H9 (cell line): Measurements from ENCODE around the gene MAPKAPK2. TPM values are rescaled to one million over a fixed set of nuclear protein-coding genes. Genes with fewer than 3 reads are reported as not detected.
A peak's percentile ranks its signal among the peaks of the same experiment; 100 is the strongest.

Source experiments
- DNase-seq: peaks from one replicate; pipeline ENCODE4 v3.0.0-alpha.2; 2017
- H2AFZ ChIP-seq: one replicate; pipeline ENCODE4 v1.6.1; 2013; ENCODE audit warnings: mild to moderate bottlenecking, low read length, control low read depth, moderate library complexity
- H2AK5ac ChIP-seq: 2 replicates; pipeline ENCODE4 v1.6.1; 2013; ENCODE audit warnings: low read length, control low read depth, mixed read lengths; ENCODE audit not compliant: insufficient read length
- H2BK120ac ChIP-seq: one replicate; pipeline ENCODE4 v1.6.1; 2013; ENCODE audit warnings: low read depth, mild to moderate bottlenecking, low read length, control low read depth, inconsistent platforms; ENCODE audit not compliant: poor library complexity, severe bottlenecking
- H2BK12ac ChIP-seq: 2 replicates; pipeline ENCODE4 v1.6.1; 2013; ENCODE audit warnings: low read length, control low read depth, mixed read lengths, low read depth; ENCODE audit not compliant: insufficient read length
- H2BK15ac ChIP-seq: 2 replicates; pipeline ENCODE4 v1.6.1; 2013; ENCODE audit warnings: low read depth, low read length, control low read depth
- H2BK20ac ChIP-seq: one replicate; pipeline ENCODE4 v1.6.1; 2013; ENCODE audit warnings: low read depth, mild to moderate bottlenecking, low read length, control low read depth, inconsistent platforms; ENCODE audit not compliant: poor library complexity, severe bottlenecking
- H2BK5ac ChIP-seq: 2 replicates; pipeline ENCODE4 v1.6.1; 2013; ENCODE audit warnings: low read length, control low read depth, mixed read lengths; ENCODE audit not compliant: insufficient read length
- H3K14ac ChIP-seq: 2 replicates; pipeline ENCODE4 v1.6.1; 2013; ENCODE audit warnings: low read length, control low read depth; ENCODE audit not compliant: insufficient read depth
- H3K18ac ChIP-seq: 2 replicates; pipeline ENCODE4 v1.6.1; 2013; ENCODE audit warnings: low read depth, mild to moderate bottlenecking, mixed read lengths, low read length, control low read depth; ENCODE audit not compliant: insufficient read length
- H3K23ac ChIP-seq: 2 replicates; pipeline ENCODE4 v1.6.1; 2013; ENCODE audit warnings: low read length, control low read depth, mixed read lengths, low read depth; ENCODE audit not compliant: insufficient read length
- H3K23me2 ChIP-seq: 2 replicates; pipeline ENCODE4 v1.6.1; 2013; ENCODE audit warnings: low read depth, mild to moderate bottlenecking, mixed read lengths, low read length, control low read depth; ENCODE audit not compliant: insufficient read length, poor library complexity, severe bottlenecking
- H3K27ac ChIP-seq: 2 replicates; pipeline ENCODE4 v1.5.1; 2013; ENCODE audit warnings: low read length, control low read depth, mixed read lengths, low read depth; ENCODE audit not compliant: insufficient read length
- H3K27me3 ChIP-seq: 2 replicates; pipeline ENCODE4 v1.6.1; 2013; ENCODE audit warnings: low read length, control low read depth, inconsistent platforms; ENCODE audit not compliant: insufficient read depth
- H3K4ac ChIP-seq: 2 replicates; pipeline ENCODE4 v1.6.1; 2013; ENCODE audit warnings: low read depth, mild to moderate bottlenecking, control low read depth, inconsistent platforms, low read length, moderate library complexity
- H3K4me1 ChIP-seq: 2 replicates; pipeline ENCODE4 v1.6.1; 2013; ENCODE audit warnings: low read length, control low read depth, inconsistent platforms; ENCODE audit not compliant: insufficient read depth
- H3K4me2 ChIP-seq: 2 replicates; pipeline ENCODE4 v1.6.1; 2013; ENCODE audit warnings: low read length, control low read depth, mixed read lengths; ENCODE audit not compliant: insufficient read length, insufficient read depth
- H3K56ac ChIP-seq: 2 replicates; pipeline ENCODE4 v1.6.1; 2013; ENCODE audit warnings: low read depth, mild to moderate bottlenecking, mixed read lengths, low read length, control low read depth; ENCODE audit not compliant: insufficient read length
- H3K79me1 ChIP-seq: 2 replicates; pipeline ENCODE4 v1.6.1; 2013; ENCODE audit warnings: low read depth, mild to moderate bottlenecking, moderate library complexity, low read length, control low read depth, inconsistent platforms; ENCODE audit not compliant: insufficient read depth, poor library complexity, severe bottlenecking
- H3K79me2 ChIP-seq: 2 replicates; pipeline ENCODE4 v1.6.1; 2013; ENCODE audit warnings: low read length, control low read depth, inconsistent platforms; ENCODE audit not compliant: insufficient read depth
- H3K9ac ChIP-seq: 2 replicates; pipeline ENCODE4 v1.6.1; 2013; ENCODE audit warnings: low read length, control low read depth, mixed read lengths; ENCODE audit not compliant: insufficient read length; ENCODE audit errors: extremely low read depth
- H3K9me3 ChIP-seq: one replicate; pipeline ENCODE4 v1.6.1; 2013; ENCODE audit warnings: low read depth, low read length, inconsistent platforms; ENCODE audit not compliant: control insufficient read depth
- H3T11ph ChIP-seq: one replicate; pipeline ENCODE4 v1.6.1; 2013; ENCODE audit warnings: mild to moderate bottlenecking, low read length, control low read depth, inconsistent platforms
- H4K20me1 ChIP-seq: one replicate; pipeline ENCODE4 v1.6.1; 2013; ENCODE audit not compliant: control insufficient read depth, insufficient read length, insufficient read depth
- H4K5ac ChIP-seq: 2 replicates; pipeline ENCODE4 v1.6.1; 2013; ENCODE audit warnings: low read depth, mild to moderate bottlenecking, mixed read lengths, low read length, control low read depth; ENCODE audit not compliant: insufficient read length
- H4K8ac ChIP-seq: replicated peaks from 2 replicates; pipeline ENCODE4 v1.6.1; 2013; ENCODE audit warnings: low read length, control low read depth, mixed read lengths, low read depth; ENCODE audit not compliant: insufficient read length
- H4K91ac ChIP-seq: 2 replicates; pipeline ENCODE4 v1.6.1; 2013; ENCODE audit warnings: low read depth, mild to moderate bottlenecking, moderate library complexity, mixed read lengths, low read length, control low read depth; ENCODE audit not compliant: insufficient read length
- H3K27ac Mint-ChIP-seq, 3 experiments: 2 replicates in 2 of 3; 3 replicates in 1 of 3; pipeline ENCODE4 v1.8.0; 2020 to 2021; ENCODE audit warnings: mixed read lengths in 3 of 3, mild to moderate bottlenecking in 1 of 3, moderate library complexity in 1 of 3
- H3K27me3 Mint-ChIP-seq: 2 replicates; pipeline ENCODE4 v1.8.0; 2021; ENCODE audit warnings: low read depth, mild to moderate bottlenecking, moderate library complexity, mixed read lengths
- H3K36me3 Mint-ChIP-seq, 3 experiments: 2 replicates in 2 of 3; 3 replicates in 1 of 3; pipeline ENCODE4 v1.8.0; 2020 to 2021; ENCODE audit warnings: low read depth in 3 of 3, mixed read lengths in 3 of 3; ENCODE audit not compliant: insufficient read depth in 1 of 3
- H3K4me1 Mint-ChIP-seq, 2 experiments: 2 replicates each; pipeline ENCODE4 v1.8.0; 2020; ENCODE audit warnings: mixed read lengths in 2 of 2
- H3K4me3 Mint-ChIP-seq, 2 experiments: 2 replicates in 1 of 2; 3 replicates in 1 of 2; pipeline ENCODE4 v1.8.0; 2020 to 2021; ENCODE audit warnings: mild to moderate bottlenecking in 2 of 2, mixed read lengths in 2 of 2, moderate library complexity in 1 of 2
- H3K9me3 Mint-ChIP-seq, 2 experiments: 2 replicates in 1 of 2; 3 replicates in 1 of 2; pipeline ENCODE4 v1.8.0; 2020; ENCODE audit warnings: mild to moderate bottlenecking in 2 of 2, mixed read lengths in 2 of 2, moderate library complexity in 1 of 2
- CTCF ChIP-seq: fragments of 200-600 bp; sonication (generic); conservative IDR thresholded peaks from 3 replicates; pipeline ENCODE4 v1.8.0; 2021; ENCODE audit warnings: antibody characterized with exemption, mild to moderate bottlenecking
- WGBS: extraction: QIAGEN DNeasy Blood & Tissue Kit; methylation state at CpG from one replicate; pipeline ENCODE4 v1.1.7; 2013; ENCODE audit warnings: missing lambda C conversion rate, low lambda C conversion rate, mixed read lengths; ENCODE audit not compliant: insufficient read length; ENCODE audit errors: extremely low coverage; 5-methylcytosine and 5-hydroxymethylcytosine counted together
- total RNA-seq: library from RNA; stranded (reverse); gene quantifications from 2 replicates; pipeline ENCODE4 v1.2.1, GENCODE V29; 2021

MAPKAPK2 gene
- total RNA-seq, 1 experiment from 2014 or later = 50.1 TPM

- Histone ChIP-seq H4K8ac (no peak overlapping the region), H2BK5ac (no peak overlapping the region), H3K9me3 (no peaks in the 10 kb centered on the region), H3K4me1 (no peaks in the 10 kb centered on the region), H3K79me1 (no peaks in the 10 kb centered on the region), H3K79me2 (no peaks in the 10 kb centered on the region), H2AK5ac (no peak overlapping the region), H4K20me1 (no peaks in the 10 kb centered on the region), H3K18ac (no peak overlapping the region), H3K4me2 (no peak overlapping the region), H3K27ac (no peak overlapping the region), H2BK20ac (no peak overlapping the region), H4K5ac (no peak overlapping the region), H2AFZ (no peak overlapping the region), H3K56ac (no peak overlapping the region), H3K23me2 (no peaks in the 10 kb centered on the region), H2BK12ac (no peak overlapping the region), H3K27me3 (no peaks in the 10 kb centered on the region), H2BK15ac (no peak overlapping the region), H3K14ac (no peak overlapping the region), H3K4ac (no peak overlapping the region), H2BK120ac (no peak overlapping the region), H4K91ac (no peak overlapping the region), H3K9ac (no peak overlapping the region), H3T11ph (no peak overlapping the region), H3K23ac (no peak overlapping the region)
- no peaks in the 10 kb centered on the region for H3K36me3 Mint-ChIP-seq
- no peak overlapping the region for H3K4me3 Mint-ChIP-seq
- H3K9me3 Mint-ChIP-seq = no peaks in the 10 kb centered on the region
- no peak for DNase-seq
- peak overlapping the region in 1 of 3 experiments; percentile 13; a peak in 1 of 7 replicates for H3K27ac Mint-ChIP-seq
- H3K27me3 Mint-ChIP-seq = peaks cover 13% of the 10 kb centered on the region
- WGBS = no CpG with 5 or more reads among the region's 3 CpGs
- TF ChIP-seq CTCF = no peak
- peaks cover 3 to 6% of the 10 kb centered on the region in 2 experiments; a peak in 3 of 4 replicates for H3K4me1 Mint-ChIP-seq
Observed at GRCh38 chr1:206748348-206749030, 63.8 kb downstream of the MAPKAPK2 start.
